ENCODE results near the gene HYAL2.

Gene HYAL2

GRCh38 chr3:50302095-50303012, 20.2 kb downstream of the HYAL2 start:
- no peak for DNase-seq

- DNase-seq, result no peak
Measured at GRCh38 chr3:50300681-50301254, 21.8 kb downstream of the HYAL2 start.

GRCh38 chr3:50299929-50300680, 22.4 kb downstream of the HYAL2 start:
- DNase-seq, result no peak

GRCh38 chr3:50299638-50299928, 23.0 kb downstream of the HYAL2 start:
- DNase-seq, result no peak

- DNase-seq, result peak; percentile 98
Measured at GRCh38 chr3:50298836-50299637, 23.5 kb downstream of the HYAL2 start, which contains the start of the genes HYAL3 and NAA80. HYAL3 (minus strand) TSS chr3:50299405; CDS start chr3:50295602, 3,803 bp downstream. NAA80 (minus strand) TSS chr3:50299405; CDS start chr3:50297463, 1,942 bp downstream.

GRCh38 chr3:50297896-50298725, 24.4 kb downstream of the HYAL2 start:
- DNase-seq, result no peak

- no peak for DNase-seq
Measured at GRCh38 chr3:50297384-50297775, 25.2 kb downstream of the HYAL2 start.

- no peak for DNase-seq
Measured at GRCh38 chr3:50296721-50297383, 25.7 kb downstream of the HYAL2 start.

GRCh38 chr3:50295553-50296431, 26.8 kb downstream of the HYAL2 start:
- DNase-seq, result no peak

- no peak for DNase-seq
Measured at GRCh38 chr3:50294492-50295403, 27.8 kb downstream of the HYAL2 start.

GRCh38 chr3:50294089-50294488, 28.5 kb downstream of the HYAL2 start:
- no peak for DNase-seq

- DNase-seq, result no peak
Measured at GRCh38 chr3:50293079-50293801, 29.3 kb downstream of the HYAL2 start.

- peak; percentile 84 to 93 (median 91) for DNase-seq
Measured at GRCh38 chr3:50292159-50293078, 30.1 kb downstream of the HYAL2 start, which contains the start of gene IFRD2. IFRD2 (minus strand) TSS chr3:50292429; CDS start chr3:50292274, 155 bp downstream.

- no peak for DNase-seq
Measured at GRCh38 chr3:50290161-50290641, 32.3 kb downstream of the HYAL2 start.

GRCh38 chr3:50289130-50289529, 33.4 kb downstream of the HYAL2 start:
- DNase-seq, result no peak

GRCh38 chr3:50288387-50289007, 34.0 kb downstream of the HYAL2 start:
- no peak for DNase-seq
